HG02588 (cell line): ENCODE data around the gene TMEM236.

ENCODE experiments used
- ATAC-seq: cut with Tn5 transposase; IDR thresholded peaks from one replicate; pipeline ENCODE4 v1.9.1; 2021; ENCODE audit warnings: mild to moderate bottlenecking, moderate library complexity; ENCODE audit not compliant: unreplicated experiment

Gene TMEM236

GRCh38 chr10:17819836-17820235 lies 67.8 kb downstream of the TMEM236 start:
- ATAC-seq = no peak

- no peak for ATAC-seq
These were observed 68.9 kb downstream of the TMEM236 start for GRCh38 chr10:17820943-17821342.

- ATAC-seq = no peak
These were observed 69.9 kb downstream of the TMEM236 start for GRCh38 chr10:17821893-17822292.

GRCh38 chr10:17831341-17831740 lies 79.3 kb downstream of the TMEM236 start:
- ATAC-seq = no peak

GRCh38 chr10:17831896-17832295 lies 79.9 kb downstream of the TMEM236 start:
- no peak for ATAC-seq

- ATAC-seq = no peak
These were observed 81.7 kb downstream of the TMEM236 start for GRCh38 chr10:17833656-17834055.

- no peak for ATAC-seq
These were observed 83.7 kb downstream of the TMEM236 start for GRCh38 chr10:17835688-17836087.

GRCh38 chr10:17836942-17837341 lies 84.9 kb downstream of the TMEM236 start:
- no peak for ATAC-seq

- no peak for ATAC-seq
These were observed 86.2 kb downstream of the TMEM236 start for GRCh38 chr10:17838080-17838648.

- no peak for ATAC-seq
These were observed 89.0 kb downstream of the TMEM236 start for GRCh38 chr10:17841050-17841449.

- no peak for ATAC-seq
These were observed 90.6 kb downstream of the TMEM236 start for GRCh38 chr10:17842641-17843040.

- ATAC-seq = no peak
These were observed 95.7 kb downstream of the TMEM236 start for GRCh38 chr10:17847585-17848296.

GRCh38 chr10:17848646-17849045 lies 96.6 kb downstream of the TMEM236 start:
- ATAC-seq = no peak
